ENCODE measurements around the gene MTLN.

DNA sequence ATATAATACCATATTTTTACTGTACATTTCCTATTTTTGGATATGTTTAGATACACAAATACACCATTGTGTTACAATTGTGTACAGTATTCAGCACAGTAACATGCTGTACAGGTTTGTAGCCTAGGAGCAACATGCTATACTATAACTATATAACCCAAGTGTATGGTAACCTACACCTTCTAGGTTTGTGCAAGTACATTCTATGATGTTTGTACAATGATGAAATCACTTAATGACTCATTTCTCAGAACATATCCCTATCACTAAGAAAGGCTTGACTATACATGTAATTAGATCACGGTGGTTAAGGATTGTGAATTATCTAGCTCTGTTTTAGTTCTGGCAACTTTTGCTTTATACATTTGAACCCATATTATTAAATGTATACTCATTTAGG lies 38.8 kb downstream of the MTLN start:
- no peak for TF ChIP-seq CTCF (IDR thresholded peaks at IDR 0.05)
- no peak for TF ChIP-seq POLR2A (IDR thresholded peaks at IDR 0.05)

Data from breast epithelium (tissue), 3 donors.